ENCODE data around the gene TSKS. TPM values are rescaled to one million over a fixed set of nuclear protein-coding genes. Genes with fewer than 3 reads are reported as not detected.

TSKS gene
- total and polyA plus RNA-seq, 2 donors: 0.26 to 1.2 TPM

DNA sequence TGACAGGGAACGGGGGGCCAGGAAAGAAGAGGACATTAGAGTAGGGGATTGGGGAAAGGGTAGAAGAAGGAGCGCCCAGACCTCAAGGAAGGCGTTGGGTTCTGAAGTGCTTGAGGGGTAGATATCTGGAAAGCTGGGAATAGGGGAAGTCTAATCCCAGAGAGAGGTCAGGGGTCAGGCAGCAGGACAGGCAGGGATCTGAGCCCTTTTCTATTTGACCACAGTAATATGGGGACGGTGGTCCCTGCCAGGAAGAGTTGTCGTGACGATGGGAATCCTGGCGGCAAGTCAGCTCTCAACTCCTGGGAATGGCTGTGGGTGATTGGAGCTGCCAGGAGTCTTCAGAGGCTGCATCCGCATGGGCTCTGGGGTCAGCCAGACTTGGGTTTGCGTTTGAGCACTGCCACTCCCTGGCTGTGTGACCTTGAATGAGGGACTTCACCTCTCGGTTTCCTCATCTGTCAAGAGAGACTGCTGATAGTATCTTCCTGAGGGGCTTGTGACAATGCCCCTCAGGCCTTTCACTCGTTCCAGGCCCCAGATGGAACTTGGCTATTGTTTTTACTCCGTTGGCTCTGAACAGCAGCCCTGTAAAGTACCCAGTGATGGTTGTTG is 5.0 kb upstream of the TSKS start:
- Histone ChIP-seq H3K36me3 (ENCODE audit: insufficient read depth) (no peaks in the 10 kb centered on the region), H3K27ac (ENCODE audit: low read depth) (no peak overlapping the region), H3K4me1 (ENCODE audit: insufficient read depth) (peaks cover 2% of the 10 kb centered on the region), H3K4me3 (ENCODE audit: low read depth, low read length) (peak overlapping the region; percentile 87)
- DNase-seq (ENCODE audit: extremely low spot score): no peak
- WGBS: 49% methylated on average over 12 of the region's 12 CpGs

DNA sequence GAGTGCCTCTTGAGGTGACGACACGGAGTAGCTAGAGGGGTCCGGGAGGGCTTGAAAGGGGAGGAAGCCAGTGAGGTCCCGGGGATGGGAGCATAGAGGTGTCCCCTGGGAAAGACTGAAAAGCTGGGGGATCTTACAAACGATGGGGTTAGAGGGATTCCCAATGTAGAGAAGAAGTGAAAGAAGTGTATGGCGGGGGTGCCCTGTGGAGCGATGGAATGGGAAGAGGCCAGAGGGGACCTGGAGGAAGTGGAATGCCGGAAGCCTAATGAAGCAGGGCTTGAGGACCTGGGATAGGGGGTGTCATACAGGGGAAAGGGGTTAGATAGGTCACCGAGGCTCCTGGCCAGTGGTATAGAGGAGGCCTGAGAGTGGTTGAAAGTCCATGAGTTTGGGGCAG is 4.3 kb upstream of the TSKS start:
- WGBS: under 1% methylated on average over 9 of the region's 9 CpGs
- Histone ChIP-seq H3K4me1 (ENCODE audit: insufficient read depth) (peaks cover 2% of the 10 kb centered on the region), H3K4me3 (ENCODE audit: low read depth, low read length) (peak overlapping the region; percentile 87), H3K27ac (ENCODE audit: low read depth) (peak overlapping the region; percentile 89), H3K36me3 (ENCODE audit: insufficient read depth) (no peaks in the 10 kb centered on the region)
- no peak for DNase-seq (ENCODE audit: extremely low spot score)

DNA sequence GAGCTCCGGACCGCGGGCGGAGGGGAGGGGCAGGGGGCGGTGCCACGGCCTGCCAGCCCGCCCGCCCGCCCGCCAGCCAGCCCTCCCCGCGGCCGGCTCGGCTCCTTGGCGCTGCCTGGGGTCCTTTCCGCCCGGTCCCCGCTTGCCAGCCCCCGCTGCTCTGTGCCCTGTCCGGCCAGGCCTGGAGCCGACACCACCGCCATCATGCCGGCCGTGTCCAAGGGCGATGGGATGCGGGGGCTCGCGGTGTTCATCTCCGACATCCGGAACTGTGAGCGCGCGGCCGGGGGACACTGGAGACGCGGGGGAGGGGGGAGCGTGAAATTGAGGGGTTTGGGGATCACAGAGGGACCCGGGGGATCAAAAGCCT is 3.8 kb upstream of the TSKS start, which contains the start of gene AP2A1:
Gene AP2A1 (plus strand): TSS at position 72 of the 370 bp plus-strand sequence. CDS start 133 bp downstream, at position 205.
- H3K4me1 ChIP-seq (ENCODE audit: insufficient read depth): peaks cover 2% of the 10 kb centered on the region
- H3K36me3 ChIP-seq (ENCODE audit: insufficient read depth): no peaks in the 10 kb centered on the region
- no peak for DNase-seq (ENCODE audit: extremely low spot score)
- peak within 1 kb of the TSS; percentile 89 for H3K27ac ChIP-seq (ENCODE audit: low read depth)
- peak within 1 kb of the TSS; percentile 87 for H3K4me3 ChIP-seq (ENCODE audit: low read depth, low read length)
- 2% methylated on average over 38 of the region's 38 CpGs for WGBS

DNA sequence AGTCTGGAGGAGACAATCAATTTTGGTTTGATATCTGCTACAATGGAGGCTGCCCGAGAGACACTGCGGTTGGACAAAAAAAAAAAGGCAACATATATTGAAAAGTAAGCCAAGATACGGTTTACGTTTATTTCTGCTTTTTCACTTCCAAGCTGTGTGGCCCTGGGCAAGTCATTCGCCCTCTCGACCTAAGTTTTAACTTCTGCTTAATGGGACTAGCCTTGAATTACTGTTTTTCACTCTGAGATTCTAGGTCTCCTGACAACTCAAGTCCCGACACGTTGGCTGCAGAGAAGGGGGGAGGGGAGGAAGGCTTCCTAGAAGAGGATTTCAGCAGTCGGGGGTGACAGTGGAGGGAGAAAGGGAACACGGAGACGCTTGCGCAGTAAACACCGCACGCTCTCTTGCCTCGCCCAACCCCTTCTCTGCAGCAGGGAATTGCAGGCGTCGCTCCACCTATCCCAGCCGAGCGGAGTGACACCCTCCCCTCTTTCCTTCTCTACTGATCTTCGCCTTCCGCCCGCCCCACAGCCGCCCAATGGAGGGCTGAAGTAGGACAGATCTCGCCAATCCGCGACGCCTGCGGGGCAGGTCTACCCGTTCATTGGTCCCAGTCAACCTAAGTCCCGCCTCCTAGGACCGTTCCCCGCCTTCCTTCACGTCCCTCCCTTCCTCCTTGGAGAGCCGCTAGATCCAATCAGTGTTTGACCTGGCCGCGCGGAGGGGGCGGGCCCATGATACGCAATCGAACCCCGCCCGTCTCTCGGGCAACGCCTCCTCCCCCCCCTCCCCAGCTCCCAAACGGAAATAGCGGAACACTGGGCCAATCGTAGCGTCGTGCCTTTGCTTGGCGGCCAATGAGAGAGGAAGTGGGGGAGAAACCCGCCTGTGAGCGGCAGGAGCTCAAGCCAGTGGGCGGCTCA is 3.2 kb upstream of the TSKS start:
- peak; percentile 99 for DNase-seq (ENCODE audit: extremely low spot score)
- 1% methylated on average over 53 of the region's 53 CpGs for WGBS
- Histone ChIP-seq H3K36me3 (ENCODE audit: insufficient read depth) (no peaks in the 10 kb centered on the region), H3K4me1 (ENCODE audit: insufficient read depth) (peaks cover 2% of the 10 kb centered on the region), H3K27ac (ENCODE audit: low read depth) (peak overlapping the region; percentile 78), H3K4me3 (ENCODE audit: low read depth, low read length) (peak overlapping the region; percentile 87)

DNA sequence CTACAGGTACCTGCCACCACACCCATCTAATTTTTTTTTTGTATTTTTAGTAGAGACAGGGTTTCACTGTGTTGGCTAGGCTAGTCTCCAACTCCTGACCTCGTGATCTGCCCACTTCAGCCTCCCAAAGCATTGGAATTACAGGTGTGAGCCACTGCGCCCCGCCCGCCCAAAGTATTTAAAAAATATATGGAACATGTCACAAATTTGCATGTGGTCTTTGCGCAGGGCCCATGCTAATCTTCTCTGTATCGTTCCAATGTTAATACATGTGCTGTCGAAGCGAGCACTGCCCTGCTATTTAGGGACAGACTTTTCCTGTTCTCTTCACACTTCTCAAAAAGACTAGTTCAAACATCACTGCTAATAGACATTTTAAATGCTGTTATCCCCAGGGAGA is 1.2 kb upstream of the TSKS start:
- H3K36me3 ChIP-seq (ENCODE audit: insufficient read depth): no peaks in the 10 kb centered on the region
- H3K4me3 ChIP-seq (ENCODE audit: low read depth, low read length): no peak overlapping the region
- no peak for DNase-seq (ENCODE audit: extremely low spot score)
- 87% methylated on average over 8 of the region's 8 CpGs for WGBS
- H3K27ac ChIP-seq (ENCODE audit: low read depth): no peak overlapping the region
- peaks cover 2% of the 10 kb centered on the region for H3K4me1 ChIP-seq (ENCODE audit: insufficient read depth)

DNA sequence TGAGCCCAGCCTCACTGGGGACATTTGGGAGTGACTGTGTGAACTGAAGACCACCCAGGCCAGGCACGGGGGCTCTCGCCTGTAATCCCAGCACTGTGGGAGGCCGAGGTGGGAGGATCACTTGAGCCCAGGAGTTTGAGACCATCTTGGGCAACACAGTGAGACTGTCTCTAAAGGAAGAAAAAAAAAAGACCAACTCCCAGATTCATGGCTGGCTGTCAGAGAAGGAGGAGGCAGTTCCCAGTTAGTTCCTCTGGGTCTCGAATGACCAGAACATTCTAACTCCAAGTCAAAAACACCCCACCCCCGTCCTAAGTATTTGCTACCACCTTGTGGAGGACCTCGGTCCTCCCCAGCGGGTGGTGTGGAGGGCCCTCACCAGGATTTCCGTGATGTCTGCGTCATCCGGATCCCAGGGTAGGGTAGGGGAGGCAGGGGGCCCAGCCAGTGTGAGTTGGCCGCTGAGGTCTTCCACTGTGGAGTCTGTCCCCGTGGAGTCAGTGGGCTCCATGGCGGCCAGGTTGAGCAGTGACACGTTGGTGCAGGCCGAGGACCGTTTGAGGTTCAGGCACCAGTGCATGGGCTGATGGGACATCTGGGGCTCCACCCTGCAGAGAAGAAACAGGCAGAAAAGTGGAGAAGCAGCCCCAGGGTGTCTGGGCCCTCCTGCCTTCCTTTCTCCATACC is 1.3 kb downstream of the TSKS start:
- no peak for DNase-seq (ENCODE audit: extremely low spot score)
- WGBS: 46% methylated on average over 16 of the region's 16 CpGs
- no peaks in the 10 kb centered on the region for H3K4me1 ChIP-seq (ENCODE audit: insufficient read depth)
- no peaks in the 10 kb centered on the region for H3K36me3 ChIP-seq (ENCODE audit: insufficient read depth)
- H3K4me3 ChIP-seq (ENCODE audit: low read depth, low read length): no peak overlapping the region
- H3K27ac ChIP-seq (ENCODE audit: low read depth): no peak overlapping the region

DNA sequence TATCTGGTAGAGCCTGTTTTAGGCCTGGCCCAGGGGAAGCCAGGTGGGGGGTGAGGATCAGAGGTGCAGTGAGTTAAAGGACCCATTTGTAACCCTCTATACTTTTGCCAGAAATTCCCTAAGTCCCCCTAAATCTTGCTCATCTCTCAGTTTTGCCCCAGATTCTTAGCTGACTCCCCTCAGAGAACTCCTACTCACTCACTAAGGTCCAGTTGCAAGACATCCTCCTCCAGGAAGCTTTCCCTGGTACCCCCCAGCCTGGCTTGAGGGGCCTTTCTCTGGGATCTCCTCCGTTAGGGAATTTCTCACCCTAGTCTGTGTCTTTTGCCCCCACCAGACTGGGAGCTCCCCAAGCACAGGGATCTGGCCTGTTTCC is 1.9 kb downstream of the TSKS start:
- no peaks in the 10 kb centered on the region for H3K36me3 ChIP-seq (ENCODE audit: insufficient read depth)
- 84% methylated on average over 1 of the region's 1 CpG for WGBS
- no peak overlapping the region for H3K27ac ChIP-seq (ENCODE audit: low read depth)

DNA sequence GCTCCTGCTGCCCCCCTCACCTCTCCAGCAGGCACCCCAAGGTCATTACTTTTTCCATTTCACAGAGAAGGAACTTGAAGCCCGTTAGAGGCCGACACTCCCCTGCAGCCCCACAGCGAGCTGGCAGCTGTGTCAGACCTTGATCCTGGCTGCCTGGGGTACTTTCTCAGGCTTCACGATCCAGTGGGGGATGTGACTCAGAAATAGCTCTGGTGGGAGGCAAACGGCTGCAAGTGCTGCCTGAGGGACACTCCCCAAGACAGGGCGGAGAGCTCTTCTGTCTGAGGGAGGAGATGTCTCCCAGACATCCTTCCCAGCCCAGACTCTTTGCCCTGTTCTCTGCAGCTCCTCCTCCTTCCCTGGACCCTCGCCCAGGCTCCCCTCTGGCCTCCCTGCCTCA is 4.8 kb downstream of the TSKS start:
- Histone ChIP-seq H3K36me3 (ENCODE audit: insufficient read depth) (no peaks in the 10 kb centered on the region), H3K27ac (ENCODE audit: low read depth) (no peak overlapping the region), H3K4me3 (ENCODE audit: low read depth, low read length) (no peak overlapping the region), H3K4me1 (ENCODE audit: insufficient read depth) (no peaks in the 10 kb centered on the region)
- DNase-seq (ENCODE audit: extremely low spot score): no peak
- 31% methylated on average over 7 of the region's 7 CpGs for whole genome bisulfite sequencing

More for the DNA sequence above, 1.9 kb downstream of the TSKS start:
- no peaks in the 10 kb centered on the region for H3K4me1 ChIP-seq (ENCODE audit: insufficient read depth)
- no peak overlapping the region for H3K4me3 ChIP-seq (ENCODE audit: low read depth, low read length)
- no peak for DNase-seq (ENCODE audit: extremely low spot score)

DNA sequence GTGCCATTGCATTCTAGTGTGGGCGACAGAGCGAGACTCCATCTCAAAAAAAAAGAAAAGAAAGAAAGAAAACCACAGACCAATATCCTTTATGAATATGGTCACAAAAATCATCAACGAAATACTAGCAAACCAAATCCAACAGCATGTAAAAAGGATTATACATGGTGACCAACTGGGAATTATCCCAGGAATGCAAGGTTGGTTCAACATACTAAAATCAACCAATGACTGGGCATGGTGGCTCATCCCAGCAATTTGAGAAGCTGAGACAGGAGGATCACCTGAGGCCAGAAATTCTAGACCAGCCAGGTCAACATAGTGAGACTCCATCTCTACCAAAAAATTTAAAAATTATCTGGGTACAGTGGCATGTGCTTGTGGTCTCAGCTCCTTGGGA is 7.2 kb downstream of the TSKS start:
- Histone ChIP-seq H3K4me1 (ENCODE audit: insufficient read depth) (no peaks in the 10 kb centered on the region), H3K36me3 (ENCODE audit: insufficient read depth) (no peaks in the 10 kb centered on the region), H3K4me3 (ENCODE audit: low read depth, low read length) (no peak overlapping the region), H3K27ac (ENCODE audit: low read depth) (no peak overlapping the region)
- WGBS: 97% methylated on average over 3 of the region's 3 CpGs
- no peak for DNase-seq (ENCODE audit: extremely low spot score)

DNA sequence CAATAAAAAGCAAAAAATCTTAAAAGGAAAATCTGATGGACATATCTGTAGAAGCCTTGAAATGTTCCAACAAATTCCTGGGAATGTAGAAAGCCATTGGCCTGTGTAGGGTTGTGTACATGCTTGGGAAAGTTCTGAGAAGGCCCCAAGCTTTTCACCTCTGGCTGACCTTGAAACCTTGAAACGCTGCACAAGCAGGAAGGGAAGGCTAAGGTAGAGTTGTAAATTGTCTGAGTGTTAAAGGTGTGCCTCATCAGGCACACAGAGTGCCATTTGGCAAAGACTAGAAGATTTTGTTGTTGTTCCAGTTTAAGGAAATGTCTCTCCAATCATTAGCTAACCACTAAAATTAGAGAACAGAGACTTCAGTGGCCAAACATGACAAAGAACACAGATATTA is 10.4 kb downstream of the TSKS start:
- 76% methylated on average over 1 of the region's 1 CpG for WGBS
- DNase-seq (ENCODE audit: extremely low spot score): no peak

DNA sequence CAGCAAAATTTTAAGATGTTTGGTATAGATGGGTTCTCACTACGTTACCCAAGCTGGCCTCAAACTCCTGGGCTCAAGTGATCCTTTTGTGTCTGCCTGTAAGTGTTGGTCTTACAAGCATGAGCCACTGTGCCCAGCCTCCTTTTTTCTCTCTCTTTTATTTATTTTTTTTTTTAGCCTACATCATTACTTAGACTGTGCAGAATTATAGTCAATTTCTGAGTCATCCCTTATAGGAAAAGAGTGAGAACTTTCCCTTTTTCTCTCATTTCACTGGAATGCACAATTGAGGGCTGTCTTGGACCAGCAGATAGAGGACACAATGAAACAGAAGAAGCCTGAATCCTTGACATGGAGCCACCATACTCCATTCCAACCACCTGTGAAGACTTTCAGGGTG is 13.3 kb downstream of the TSKS start:
- Histone ChIP-seq H3K36me3 (ENCODE audit: insufficient read depth) (no peaks in the 10 kb centered on the region), H3K27ac (ENCODE audit: low read depth) (no peak overlapping the region), H3K4me3 (ENCODE audit: low read depth, low read length) (no peak overlapping the region), H3K4me1 (ENCODE audit: insufficient read depth) (no peaks in the 10 kb centered on the region)
- WGBS: 59% methylated on average over 1 of the region's 1 CpG
- DNase-seq (ENCODE audit: extremely low spot score): no peak

More for the DNA sequence above, 10.4 kb downstream of the TSKS start:
- H3K36me3 ChIP-seq (ENCODE audit: insufficient read depth): no peaks in the 10 kb centered on the region
- no peak overlapping the region for H3K4me3 ChIP-seq (ENCODE audit: low read depth, low read length)
- no peaks in the 10 kb centered on the region for H3K4me1 ChIP-seq (ENCODE audit: insufficient read depth)
- H3K27ac ChIP-seq (ENCODE audit: low read depth): no peak overlapping the region

DNA sequence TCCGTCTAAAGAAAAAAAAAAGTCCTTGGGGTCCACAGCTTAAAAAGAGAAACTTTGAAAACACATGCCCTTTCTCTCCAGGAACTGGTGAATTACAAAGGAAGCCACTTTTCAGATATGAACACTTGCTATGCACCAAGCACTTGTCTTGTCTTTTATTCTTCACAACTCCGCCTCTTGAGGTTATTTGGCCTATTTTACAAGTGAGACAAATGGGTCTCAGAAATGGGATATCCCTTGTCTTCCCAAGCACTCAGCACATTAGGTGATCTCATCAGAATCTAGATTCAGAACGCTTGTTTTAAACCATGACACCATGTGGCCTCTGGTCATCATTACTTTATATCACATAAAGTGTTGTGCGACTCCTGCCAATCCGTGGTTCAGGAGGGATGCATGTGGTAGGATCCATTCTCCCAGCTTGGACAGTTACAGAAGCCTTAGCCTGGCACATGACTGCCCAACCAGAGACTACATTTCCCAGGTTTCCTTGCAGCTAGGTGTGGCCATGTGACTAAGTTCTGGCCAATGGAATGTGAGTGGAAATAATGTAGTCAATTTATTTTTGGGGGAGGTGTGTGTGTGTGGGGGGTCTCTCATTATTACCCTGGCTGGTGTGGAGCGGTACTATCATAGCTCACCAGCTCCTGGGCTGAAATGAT is 13.9 kb downstream of the TSKS start:
- Histone ChIP-seq H3K4me3 (ENCODE audit: low read depth, low read length) (no peak overlapping the region), H3K27ac (ENCODE audit: low read depth) (no peak overlapping the region), H3K36me3 (ENCODE audit: insufficient read depth) (no peaks in the 10 kb centered on the region), H3K4me1 (ENCODE audit: insufficient read depth) (no peaks in the 10 kb centered on the region)
- 85% methylated on average over 6 of the region's 6 CpGs for WGBS
- no peak for DNase-seq (ENCODE audit: extremely low spot score)

DNA sequence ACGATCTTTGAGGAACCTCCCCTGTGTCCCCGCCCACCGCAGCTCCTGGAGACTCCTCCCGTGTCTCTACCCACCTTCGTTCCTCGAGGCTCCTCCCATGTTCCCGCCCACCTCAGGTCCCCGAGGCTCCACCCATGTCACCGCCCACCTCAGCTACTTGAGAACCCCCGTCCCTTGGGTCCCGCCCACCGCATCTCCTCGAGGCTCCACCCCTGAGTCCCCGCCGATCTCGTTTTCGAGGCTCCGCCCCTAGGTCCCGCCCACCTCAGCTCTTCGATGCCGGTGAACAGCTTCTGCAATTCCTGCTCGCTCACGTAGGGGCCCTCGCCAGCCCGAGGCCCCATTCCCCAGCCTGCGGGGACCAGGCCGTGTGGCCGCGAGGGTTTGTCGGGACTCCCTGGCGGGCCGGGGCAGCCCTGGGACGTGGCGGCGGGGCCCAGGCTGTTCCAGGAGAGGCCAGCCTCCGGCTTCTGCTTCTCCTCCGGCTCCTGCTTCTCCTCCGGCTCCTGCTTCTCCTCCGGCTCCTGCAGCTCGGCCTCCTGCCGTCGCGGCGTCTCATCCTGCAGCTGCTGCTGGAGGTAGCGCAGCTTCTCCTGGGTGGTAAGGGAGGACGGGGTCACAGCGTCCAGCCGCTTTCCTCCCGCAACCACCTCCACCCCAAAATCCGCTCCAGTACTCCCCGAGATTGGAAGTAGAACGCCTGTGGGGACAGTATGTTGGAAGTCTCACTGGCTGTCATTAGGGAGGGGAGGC is 16.7 kb downstream of the TSKS start:
- DNase-seq (ENCODE audit: extremely low spot score): no peak
- WGBS: 44% methylated on average over 52 of the region's 52 CpGs

More for the DNA sequence above, 16.7 kb downstream of the TSKS start:
- no peak overlapping the region for H3K27ac ChIP-seq (ENCODE audit: low read depth)
- no peaks in the 10 kb centered on the region for H3K36me3 ChIP-seq (ENCODE audit: insufficient read depth)
- H3K4me1 ChIP-seq (ENCODE audit: insufficient read depth): peaks cover 2% of the 10 kb centered on the region
- H3K4me3 ChIP-seq (ENCODE audit: low read depth, low read length): no peak overlapping the region

All from urinary bladder (tissue), 4 donors.